Stomach (tissue), 4 donors: ENCODE results near the gene OR1S1.

Experiments used
- CTCF ChIP-seq, 7 experiments: fragments of 450-650 bp in 4 of 7; fragments of 200-600 bp in 3 of 7; sonication (generic) in 3 of 7; IDR thresholded peaks; one replicate each; pipeline ENCODE4 v1.5.1; 2016 to 2019; ENCODE audit warnings: antibody characterized with exemption in 7 of 7, control low read depth in 2 of 7, mild to moderate bottlenecking in 1 of 7
- POLR2A ChIP-seq, 4 donors: fragments of 450-650 bp; IDR thresholded peaks; one replicate each; pipeline ENCODE4 v1.6.1; 2016; ENCODE audit warnings: antibody characterized with exemption in 4 of 4, control low read depth in 2 of 4, mild to moderate bottlenecking in 1 of 4, moderate library complexity in 1 of 4

DNA sequence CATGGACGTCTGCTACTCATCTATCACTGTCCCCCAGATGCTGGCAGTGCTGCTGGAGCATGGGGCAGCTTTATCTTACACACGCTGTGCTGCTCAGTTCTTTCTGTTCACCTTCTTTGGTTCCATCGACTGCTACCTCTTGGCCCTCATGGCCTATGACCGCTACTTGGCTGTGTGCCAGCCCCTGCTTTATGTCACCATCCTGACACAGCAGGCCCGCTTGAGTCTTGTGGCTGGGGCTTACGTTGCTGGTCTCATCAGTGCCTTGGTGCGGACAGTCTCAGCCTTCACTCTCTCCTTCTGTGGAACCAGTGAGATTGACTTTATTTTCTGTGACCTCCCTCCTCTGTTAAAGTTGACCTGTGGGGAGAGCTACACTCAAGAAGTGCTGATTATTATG lies 32.9 kb upstream of the OR1S1 start:
- TF ChIP-seq CTCF (IDR thresholded peaks at IDR 0.05) (no peak), POLR2A (IDR thresholded peaks at IDR 0.05) (no peak)
